ENCODE measurements around the gene TRPM3.

The TRPM3 gene

DNA sequence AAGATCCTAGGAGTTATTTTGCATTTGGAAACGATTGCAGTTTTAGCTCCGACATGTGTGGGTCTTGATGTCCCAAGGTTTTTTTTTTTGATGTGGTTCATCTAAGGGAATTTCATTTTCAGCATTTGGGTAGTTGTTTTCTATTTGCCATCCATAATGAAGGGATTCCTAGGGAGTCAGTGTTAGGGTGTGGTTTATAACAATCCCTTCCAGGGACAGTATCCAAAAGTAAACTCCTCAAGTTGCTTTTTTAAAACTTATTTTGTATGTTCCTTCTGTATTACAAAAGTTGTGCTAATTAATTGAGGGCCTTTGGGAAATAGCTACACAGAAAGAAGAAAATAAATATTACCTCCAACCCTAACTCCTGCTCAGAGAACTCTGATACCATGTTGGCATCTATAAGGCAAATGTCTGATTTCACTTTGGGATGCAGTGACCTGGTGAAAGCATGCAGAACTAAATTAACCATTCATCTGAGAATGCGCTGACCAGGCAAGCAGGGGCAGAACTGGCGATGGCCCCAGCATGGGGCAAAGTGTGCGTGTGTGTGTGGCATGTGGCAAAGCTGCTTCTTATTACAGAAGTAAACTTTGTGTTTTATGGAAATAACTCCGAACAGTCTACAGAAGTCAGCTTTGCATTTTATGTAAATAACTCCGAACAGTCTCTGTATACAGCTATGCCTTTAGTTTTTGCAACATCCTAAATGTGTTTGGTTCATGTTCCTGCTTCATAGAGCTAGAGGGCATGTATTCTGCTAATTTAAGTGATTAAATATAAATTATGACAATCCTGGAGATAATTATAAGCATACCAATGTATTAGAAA, 237.2 kb downstream of the TRPM3 start:
- ChIA-PET POLR2A (no interaction called here), CTCF (interaction anchor here (0.8 kb wide), 1 partner anchor 17 kb away, joined by 3 read pairs; no protein-coding TSS in a partner anchor)
- TF ChIP-seq, protein P1, sequence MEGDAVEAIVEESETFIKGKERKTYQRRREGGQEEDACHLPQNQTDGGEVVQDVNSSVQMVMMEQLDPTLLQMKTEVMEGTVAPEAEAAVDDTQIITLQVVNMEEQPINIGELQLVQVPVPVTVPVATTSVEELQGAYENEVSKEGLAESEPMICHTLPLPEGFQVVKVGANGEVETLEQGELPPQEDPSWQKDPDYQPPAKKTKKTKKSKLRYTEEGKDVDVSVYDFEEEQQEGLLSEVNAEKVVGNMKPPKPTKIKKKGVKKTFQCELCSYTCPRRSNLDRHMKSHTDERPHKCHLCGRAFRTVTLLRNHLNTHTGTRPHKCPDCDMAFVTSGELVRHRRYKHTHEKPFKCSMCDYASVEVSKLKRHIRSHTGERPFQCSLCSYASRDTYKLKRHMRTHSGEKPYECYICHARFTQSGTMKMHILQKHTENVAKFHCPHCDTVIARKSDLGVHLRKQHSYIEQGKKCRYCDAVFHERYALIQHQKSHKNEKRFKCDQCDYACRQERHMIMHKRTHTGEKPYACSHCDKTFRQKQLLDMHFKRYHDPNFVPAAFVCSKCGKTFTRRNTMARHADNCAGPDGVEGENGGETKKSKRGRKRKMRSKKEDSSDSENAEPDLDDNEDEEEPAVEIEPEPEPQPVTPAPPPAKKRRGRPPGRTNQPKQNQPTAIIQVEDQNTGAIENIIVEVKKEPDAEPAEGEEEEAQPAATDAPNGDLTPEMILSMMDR (IDR thresholded peaks at IDR 0.05; ENCODE audit: control extremely low read depth, extremely low read depth, low read depth, missing control alignments), result no peak
- no peak for DNase-seq (ENCODE audit: extremely low spot score)

DNA sequence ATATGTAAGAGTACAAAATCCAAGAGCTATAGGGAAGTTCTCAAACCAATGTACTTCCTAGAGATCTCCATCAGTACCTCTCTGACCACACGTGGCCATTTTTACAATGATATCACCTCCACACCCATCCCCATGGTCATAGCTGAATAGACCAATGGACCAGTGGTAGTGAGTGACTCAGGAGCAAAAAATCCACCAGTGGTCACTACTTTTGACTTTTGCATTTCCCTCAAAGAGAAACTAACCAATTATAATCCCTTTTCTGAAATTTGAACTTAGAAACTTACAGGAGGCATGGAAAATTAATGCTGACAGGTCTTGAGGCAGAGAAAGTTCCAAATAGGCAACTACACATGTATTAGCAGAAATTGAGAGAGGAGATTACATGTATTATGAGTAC, 238.4 kb downstream of the TRPM3 start:
- CTCF ChIA-PET, result interaction anchor here (0.8 to 1.0 kb wide), 2 partner anchors 9 to 15 kb away, joined by 3 read pairs; no protein-coding TSS in a partner anchor
- TF ChIP-seq, protein P1 (IDR thresholded peaks at IDR 0.05; ENCODE audit: control extremely low read depth, extremely low read depth, low read depth, missing control alignments), result no peak
- no peak for DNase-seq (ENCODE audit: extremely low spot score)
- POLR2A ChIA-PET, result no interaction called here

DNA sequence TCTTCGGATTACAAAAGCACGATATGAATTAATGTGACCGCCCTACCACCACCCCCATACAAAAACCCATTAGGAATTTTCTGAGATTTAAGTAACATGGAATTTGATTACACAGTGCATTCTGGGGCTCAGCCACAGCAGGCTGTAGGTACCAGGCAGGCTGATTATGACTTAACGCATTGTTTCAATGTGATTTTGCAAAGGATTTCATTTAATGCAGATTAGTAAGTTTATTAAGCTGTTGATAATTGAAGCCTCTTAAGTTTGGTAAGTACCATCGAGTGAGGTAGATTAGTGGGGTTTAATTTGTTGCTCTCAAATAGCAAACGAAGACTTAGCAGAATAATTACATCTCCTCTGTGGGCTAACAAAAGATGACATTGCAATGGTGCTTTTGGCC, 240.1 kb downstream of the TRPM3 start:
- CTCF ChIA-PET, result no interaction called here
- no peak for DNase-seq (ENCODE audit: extremely low spot score)
- POLR2A ChIA-PET, result no interaction called here
- TF ChIP-seq, protein P1 (IDR thresholded peaks at IDR 0.05; ENCODE audit: control extremely low read depth, extremely low read depth, low read depth, missing control alignments), result no peak

DNA sequence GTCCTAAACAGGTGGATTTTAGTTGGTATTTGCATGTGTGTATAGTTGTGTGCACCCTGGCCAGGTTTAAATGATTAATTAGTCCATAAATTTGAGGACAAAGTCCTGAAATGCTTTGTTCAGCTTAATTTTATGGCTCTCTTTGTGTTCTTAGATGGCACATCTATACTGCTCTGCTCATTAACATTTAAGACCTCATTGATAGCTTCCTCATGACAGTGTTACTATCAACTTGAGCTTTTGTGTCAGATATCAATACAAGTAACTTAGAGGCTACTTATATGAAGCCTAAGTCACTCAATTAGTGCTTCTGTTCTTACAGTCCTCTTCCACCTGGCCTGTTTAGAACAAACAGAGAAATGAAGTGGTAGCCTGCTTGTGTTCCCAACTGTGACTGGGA, 240.9 kb downstream of the TRPM3 start:
- POLR2A ChIA-PET, result no interaction called here
- CTCF ChIA-PET, result no interaction called here
- TF ChIP-seq, protein P1 (IDR thresholded peaks at IDR 0.05; ENCODE audit: control extremely low read depth, extremely low read depth, low read depth, missing control alignments), result no peak
- no peak for DNase-seq (ENCODE audit: extremely low spot score)

DNA sequence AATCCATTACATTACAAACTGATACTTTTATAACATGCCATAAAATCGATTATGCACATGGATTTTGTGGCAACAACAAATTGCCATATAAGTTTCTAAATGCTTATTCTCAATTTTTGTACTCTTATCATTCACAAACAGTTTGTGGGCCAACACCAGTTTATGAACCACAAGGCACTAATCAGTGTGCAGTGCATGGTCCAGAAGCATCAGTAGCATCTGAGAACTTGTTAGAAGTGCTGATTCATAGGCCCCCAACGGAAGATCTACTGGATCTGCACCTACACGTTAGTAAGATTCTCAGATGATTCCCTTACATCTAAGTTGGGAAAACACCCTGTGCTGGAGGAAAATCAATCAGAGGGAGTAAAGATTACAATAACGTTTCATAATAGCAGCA, 242.8 kb downstream of the TRPM3 start:
- TF ChIP-seq, protein P1 (IDR thresholded peaks at IDR 0.05; ENCODE audit: control extremely low read depth, extremely low read depth, low read depth, missing control alignments), result no peak
- ChIA-PET POLR2A (no interaction called here), CTCF (no interaction called here)
- no peak for DNase-seq (ENCODE audit: extremely low spot score)

DNA sequence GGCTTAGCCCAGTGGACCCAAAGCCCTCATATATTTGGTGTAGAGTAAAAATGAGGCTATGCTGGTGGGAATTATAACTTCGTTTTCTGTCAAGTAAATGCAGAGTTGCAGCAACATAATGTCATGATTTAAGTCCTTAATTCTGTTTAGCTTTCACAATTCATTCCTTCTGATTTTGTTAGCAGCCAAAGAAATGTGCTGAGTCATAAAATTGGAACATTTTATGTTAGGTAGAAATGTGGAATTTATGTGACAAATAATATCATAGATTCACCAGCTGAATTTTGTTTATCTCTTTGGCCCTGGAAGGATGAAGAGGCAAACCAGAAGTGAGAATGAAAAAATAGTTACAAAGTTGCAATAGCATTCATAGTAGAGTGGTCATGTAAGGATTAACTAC, 247.0 kb downstream of the TRPM3 start:
- ChIA-PET POLR2A (no interaction called here), CTCF (no interaction called here)
- TF ChIP-seq, protein P1 (IDR thresholded peaks at IDR 0.05; ENCODE audit: control extremely low read depth, extremely low read depth, low read depth, missing control alignments), result no peak
- no peak for DNase-seq (ENCODE audit: extremely low spot score)
